ENCODE measurements around the gene AFF3.

Gene AFF3

DNA sequence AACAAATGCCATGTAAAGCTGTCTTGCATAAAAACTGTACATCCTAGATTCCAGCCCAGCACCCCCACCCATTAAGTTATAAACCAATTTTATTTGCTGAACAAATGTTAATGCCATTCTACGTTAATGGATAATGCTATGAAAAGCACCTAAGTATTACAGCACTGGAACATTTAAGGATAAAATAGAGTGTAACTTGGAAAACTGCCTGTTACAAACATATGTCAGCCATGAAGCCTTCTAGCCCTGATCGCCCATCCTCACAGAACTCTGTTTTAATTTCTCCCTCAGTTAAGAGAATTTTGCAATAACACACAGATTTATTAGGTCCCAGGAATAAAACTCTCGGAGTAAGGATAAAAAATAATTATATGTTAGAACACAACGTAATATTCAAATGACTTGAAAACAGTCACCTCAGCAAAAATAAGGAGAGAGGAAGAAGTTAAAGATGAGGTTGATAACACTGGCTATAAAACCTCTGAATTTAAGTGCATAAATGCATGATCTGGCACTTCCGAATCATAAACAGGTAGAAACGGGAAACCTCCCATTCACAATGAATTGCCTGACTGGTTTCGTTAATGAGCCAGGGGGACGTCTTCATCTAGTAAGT is 308.7 kb downstream of the AFF3 start:
- no peak for FAIRE-seq
- DNase-seq (ENCODE audit: low spot score): no peak

DNA sequence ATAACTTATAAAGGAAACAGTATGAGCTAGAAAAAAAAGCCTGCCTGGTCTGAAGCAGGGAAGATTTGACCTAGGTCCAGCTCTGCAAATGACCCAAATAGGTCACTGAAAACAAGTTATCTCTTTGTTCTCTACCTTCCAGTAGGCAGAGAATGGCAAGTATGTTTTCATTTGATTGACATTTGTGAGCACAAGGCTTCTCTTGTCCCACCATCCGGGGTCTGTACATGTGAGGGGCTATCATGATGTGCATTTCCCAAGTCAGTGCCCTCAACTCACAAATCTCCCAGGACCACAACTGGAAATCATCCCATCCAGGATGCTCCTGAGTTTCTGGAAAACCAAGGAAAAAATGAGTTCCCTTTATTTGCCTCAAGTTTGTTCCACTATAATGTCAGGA is 309.5 kb downstream of the AFF3 start:
- FAIRE-seq (no peak), DNase-seq (ENCODE audit: low spot score) (no peak)

DNA sequence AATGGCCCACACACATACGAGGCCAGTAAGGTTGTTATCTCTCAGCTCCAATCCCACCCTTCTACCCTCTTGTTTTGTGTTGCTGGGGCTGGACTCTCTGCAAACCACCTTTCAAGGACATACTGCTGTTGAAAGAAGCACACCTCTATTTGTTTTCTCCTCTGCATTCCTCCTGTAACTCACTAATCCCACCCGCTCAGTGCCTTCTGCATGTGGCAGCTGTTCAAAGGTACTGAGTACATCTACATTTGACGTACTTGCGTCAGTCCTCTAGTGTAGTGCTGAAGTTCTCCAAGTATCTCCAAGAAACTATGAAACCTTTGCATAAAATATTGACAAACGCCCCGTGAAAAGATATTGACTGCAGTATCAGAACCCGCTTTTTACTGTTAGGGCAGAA is 310.6 kb downstream of the AFF3 start:
- FAIRE-seq (no peak), DNase-seq (ENCODE audit: low spot score) (no peak)

DNA sequence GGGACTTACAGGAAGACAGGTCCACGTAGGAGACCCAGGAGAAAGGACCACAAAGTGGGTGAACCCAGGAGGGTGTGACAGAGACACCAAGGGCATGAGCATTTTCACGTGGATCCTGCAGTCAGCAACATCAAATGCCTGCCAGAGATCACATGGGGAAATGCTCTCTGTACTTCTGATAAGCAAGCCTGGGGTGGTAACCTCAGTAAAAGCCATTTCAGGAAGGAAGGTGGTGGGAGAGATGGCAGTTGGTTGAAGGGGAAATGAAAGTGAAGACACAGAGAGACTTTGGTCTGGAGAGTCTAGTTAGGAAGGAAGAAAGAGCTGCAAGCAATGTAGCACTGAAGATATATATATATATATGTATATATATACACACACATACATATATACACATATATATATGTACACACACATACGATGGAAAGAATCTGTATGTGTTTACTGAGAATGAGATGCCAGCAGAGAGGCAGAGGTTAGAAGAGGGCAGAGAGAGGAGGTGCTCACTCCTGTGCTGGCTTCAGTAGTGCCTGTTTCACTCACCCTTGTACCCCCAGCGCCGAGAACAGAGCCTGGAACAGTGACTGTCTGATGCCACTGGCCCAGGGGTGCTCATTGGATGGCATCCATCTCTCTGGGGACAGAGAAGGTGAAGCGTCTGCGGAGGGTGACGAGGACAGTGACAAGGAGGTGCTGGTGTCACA is 314.9 kb downstream of the AFF3 start:
- DNase-seq (ENCODE audit: low spot score) (no peak), FAIRE-seq (no peak)

DNA sequence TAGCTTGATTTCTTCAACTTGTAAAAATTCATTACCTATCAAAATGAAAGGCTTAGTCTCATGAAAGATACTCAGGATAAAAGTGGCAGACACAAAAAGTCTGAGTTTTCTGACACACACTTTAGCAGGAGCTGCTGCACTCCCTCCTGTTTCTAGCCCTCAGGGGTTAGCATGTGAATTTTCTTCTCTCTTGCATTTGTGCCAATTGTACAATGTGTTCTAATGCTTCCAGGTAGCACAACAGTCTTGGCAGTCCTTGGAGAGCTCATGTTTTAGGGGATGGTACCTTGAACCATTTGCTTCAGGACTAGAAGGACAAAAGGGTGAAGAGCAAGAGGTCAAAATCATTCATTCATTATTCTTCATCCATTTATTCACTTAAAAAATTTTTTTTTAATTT is 316.8 kb downstream of the AFF3 start:
- DNase-seq (ENCODE audit: low spot score): no peak
- no peak for FAIRE-seq

DNA sequence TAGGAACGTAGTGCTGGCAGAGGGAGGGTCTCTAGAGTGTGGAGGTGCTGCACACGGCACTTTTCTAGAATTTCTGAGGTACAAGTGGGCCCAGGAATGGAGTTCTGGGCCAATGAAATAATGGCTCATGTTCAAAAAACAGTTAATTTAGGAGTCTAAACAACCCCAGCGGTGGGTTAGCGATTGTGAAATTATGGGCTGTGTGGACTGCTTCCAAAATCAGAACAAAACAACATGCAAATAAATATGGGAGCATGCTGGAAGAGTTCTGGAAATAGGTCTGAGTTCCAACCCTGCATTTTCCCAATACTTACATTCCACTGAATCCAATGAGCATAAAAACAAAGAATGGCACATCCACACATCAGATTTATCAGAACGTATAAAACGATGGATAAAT is 317.6 kb downstream of the AFF3 start:
- FAIRE-seq (no peak), DNase-seq (ENCODE audit: low spot score) (no peak)

DNA sequence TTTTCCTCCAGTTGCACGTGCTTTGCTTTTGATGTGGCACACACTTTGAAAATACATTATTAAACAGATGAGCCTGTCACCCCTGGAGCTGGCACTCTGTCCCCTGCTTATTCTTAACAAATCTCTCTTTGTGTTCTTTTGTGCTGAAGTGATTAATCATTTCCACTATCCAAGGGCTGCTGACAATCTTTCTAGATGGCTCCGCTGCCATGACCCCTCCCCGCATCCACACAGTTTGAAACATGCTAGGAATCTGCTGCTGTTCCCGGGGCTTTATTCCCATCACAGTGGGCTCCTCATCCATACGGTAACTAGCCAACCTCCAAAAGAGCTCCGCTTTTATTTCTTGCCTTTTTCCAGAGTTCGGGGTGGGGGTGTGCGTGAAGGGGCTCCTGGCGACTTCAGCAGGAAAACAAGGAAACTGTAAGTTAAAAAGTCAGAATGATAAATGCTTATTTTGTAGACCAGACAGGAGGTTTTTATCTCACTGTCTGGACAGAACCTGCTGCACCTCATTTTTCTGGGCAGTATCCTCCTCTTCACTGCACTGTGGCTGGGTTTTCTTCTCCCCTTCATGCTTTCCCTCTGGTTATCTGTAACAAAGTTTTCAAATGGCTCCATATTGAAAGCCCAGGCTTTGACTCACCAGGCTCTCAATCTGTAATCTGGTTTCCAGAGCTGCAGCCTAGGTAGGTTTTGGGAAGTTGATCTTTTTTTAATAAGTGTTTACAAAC is 319.7 kb downstream of the AFF3 start:
- DNase-seq (ENCODE audit: low spot score) (no peak), FAIRE-seq (no peak)

DNA sequence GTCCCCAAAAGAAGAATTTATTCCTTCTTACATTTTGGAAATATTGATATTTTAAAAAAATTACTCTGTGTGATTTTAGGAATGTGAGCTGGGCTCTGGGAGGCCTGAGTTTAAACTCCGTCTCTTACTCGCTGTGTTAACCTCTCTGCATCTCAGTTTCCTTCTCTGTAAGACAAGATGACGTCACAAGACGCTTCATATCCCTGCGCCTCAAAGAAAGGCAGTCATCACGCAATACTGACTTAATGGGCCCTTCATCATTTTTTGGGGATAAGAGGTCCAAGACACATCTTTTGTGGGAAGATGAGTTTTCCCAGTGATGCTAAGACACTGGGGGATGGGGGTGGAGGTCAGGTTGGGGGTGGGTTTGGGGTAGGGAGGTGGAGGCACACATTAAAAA is 320.4 kb downstream of the AFF3 start:
- DNase-seq (ENCODE audit: low spot score) (no peak), FAIRE-seq (no peak)

DNA sequence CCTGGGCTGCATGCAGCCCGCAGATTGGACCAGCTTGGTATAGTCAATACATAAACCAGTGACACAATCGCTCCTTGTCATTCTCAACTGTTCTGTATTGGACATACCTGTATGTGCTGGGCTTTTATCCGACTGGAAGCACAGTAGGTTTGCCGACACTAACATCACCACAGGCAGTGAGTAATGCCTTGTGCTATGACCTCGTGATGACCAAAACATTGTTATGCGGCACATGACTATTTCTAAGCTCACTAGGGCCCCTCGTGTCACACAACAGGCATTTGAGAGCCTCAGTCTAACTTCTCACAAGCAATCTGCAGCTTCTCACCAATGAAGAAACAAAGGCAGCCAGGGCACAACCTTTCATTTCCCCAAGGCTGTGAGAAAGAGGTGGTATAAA is 320.8 kb downstream of the AFF3 start:
- FAIRE-seq: peak; percentile 97
- peak; percentile 61 for DNase-seq (ENCODE audit: low spot score)

DNA sequence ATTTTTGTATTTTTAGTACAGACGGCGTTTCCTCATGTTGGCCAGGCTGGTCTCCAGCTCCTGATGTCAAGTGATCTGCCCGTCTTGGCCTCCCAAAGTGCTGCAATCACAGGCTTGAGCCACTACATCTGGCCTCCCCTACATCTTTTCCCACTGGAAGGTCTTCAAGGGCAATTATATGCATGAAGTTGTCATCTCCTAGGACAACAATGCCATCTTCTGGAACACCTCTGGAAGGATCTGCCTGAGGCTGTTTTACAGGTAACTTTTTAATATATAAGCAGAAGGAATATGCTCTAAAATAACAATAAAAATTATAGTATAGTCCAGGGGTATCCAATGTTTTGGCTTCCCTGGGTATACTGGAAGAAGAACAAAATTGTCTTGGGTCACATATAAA is 321.4 kb downstream of the AFF3 start:
- DNase-seq (ENCODE audit: low spot score) (no peak), FAIRE-seq (no peak)

DNA sequence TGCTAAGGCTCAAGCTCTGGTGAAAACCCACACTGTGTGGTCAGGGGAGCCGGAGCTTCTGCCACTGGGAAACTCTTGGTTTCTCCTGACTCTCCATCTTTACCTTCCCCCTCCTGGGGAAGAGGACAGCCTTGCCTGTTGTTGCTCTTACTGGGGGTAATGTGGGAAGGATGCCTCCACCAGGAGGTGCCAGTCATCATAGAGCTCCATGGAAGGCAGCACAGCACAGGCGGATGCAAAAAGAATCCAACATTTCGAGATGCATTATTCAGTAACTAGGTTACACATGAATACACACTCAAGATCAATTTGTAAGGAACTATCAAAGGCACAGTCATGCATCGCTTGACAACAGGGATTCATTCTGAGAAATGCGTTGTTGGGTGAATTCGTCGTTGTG is 322.6 kb downstream of the AFF3 start:
- FAIRE-seq (no peak), DNase-seq (ENCODE audit: low spot score) (no peak)

DNA sequence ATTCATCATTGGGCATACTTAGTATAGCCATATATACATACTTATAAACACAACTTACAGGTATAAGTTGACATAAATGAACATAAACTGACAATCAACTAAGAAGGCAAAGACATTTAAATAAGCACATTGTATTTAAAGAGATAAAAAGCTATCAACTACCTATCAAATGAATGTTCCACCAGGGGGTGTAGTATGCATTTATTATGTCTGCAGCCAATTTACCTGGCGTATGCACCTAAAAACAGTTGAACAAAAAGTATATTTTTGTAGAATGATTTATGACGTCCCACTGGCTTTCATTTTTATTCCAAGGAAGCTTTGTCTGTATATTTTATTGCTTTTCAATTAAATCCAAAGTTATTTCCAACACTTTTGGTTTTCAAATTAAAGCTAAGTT is 323.5 kb downstream of the AFF3 start:
- FAIRE-seq: no peak

DNA sequence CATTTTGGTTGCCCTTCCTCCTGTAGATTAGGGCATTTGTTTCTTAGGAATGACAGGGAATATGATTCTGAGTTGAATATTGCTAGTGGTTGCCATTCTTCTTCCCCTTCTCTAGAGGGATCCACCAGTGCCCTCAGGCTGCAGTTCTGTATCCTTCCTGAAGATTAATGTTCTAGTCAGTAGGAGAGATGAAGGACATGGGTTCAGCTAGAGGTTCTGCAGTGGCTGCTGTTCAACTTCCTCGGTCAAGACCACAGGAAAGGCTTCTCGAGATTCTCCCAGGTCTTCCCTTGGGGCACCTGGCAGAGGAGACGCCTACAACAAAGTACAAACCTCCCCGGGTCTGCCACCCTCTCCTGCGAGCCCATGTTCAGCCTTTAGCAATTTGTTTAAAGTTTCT is 325.5 kb downstream of the AFF3 start:
- FAIRE-seq: peak; percentile 61

More for the DNA sequence above, 323.5 kb downstream of the AFF3 start:
- DNase-seq (ENCODE audit: low spot score): no peak

DNA sequence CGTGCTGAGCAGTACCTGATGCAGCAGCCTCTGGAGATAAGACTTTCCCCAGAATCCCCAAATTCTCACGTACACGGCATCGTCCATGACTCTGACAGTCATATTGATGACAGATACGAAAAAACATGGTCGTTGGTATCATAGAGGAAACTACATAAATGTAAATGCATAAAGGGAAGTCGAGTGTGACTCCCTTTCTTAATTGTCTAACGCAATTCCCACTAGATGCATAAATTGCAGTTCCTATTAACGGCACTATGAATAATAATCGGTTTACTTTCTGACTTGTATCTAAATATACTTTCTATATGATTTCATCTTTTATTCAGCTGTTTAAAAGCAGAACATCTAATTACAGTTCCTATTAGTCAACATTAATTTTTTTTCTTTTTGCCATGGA is 330.0 kb downstream of the AFF3 start:
- DNase-seq (ENCODE audit: low spot score) (no peak), FAIRE-seq (no peak)

More for the DNA sequence above, 325.5 kb downstream of the AFF3 start:
- no peak for DNase-seq (ENCODE audit: low spot score)

DNA sequence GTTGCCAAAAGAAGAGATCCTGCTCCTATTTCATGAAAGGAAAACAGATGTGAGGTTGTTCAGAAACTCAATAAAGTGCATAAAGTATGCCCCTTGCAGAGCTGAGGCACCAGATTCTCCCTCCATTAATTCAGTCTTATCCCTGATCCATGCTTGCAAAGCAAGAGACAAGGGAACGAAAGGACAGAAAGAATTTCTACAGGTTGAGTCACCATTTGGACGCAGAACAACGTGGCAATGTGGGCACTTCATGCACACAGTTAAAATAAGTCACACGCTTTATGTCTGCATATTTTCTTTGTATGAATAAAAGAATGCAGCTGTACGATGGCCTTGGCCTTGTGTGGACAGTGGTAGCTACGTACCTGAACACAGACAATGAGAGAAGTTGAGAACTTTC is 330.8 kb downstream of the AFF3 start:
- DNase-seq (ENCODE audit: low spot score) (peak; percentile 67), FAIRE-seq (peak; percentile 93)

DNA sequence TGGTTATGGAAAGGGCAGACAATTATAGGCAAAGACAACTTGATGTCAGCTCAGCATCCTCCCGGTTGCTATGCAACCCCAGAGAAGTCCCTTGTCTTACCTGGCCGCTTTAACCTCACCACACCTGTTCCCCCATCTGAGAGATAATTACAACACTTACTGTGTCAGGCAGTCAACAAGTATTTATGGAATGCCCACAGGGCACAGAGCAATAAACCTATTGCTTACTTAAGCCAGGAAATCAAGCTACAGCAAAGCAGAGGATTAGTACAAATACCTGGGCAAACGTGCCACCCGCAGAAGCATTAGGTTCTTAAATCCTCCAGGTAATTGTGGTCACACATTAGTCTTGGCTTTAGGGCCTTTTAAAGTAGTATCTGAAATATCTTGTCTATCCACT is 332.2 kb downstream of the AFF3 start:
- FAIRE-seq (no peak), DNase-seq (ENCODE audit: low spot score) (no peak)

DNA sequence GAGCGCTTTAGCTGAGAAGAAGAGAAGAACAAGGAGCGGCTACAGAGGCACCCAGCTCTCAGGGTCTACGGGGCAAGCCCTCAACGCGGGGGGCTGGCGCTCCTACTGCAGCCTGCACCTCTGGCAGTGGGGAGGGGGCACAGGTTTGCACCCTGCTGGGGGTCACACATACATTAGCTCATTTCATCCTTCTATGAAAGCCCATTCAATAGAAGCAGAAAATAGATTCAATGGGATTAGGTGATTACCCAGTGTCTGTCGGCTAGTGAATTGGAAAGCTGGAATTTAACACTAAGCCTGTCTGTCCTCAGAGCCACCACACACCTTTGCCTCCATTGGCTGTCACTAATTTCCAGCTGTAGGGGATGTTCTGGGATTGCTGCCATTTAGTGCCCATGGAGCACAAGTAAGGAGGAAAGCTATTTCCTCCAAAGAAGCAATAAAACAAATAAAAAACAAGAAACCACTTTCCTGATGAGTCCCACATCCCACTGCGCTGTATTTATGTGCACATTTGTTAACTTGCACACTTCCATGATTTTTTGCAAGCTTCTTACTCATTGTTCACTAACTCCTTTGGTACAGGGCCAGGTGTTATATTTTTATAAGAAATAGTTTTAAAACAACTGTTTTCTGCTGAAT is 333.0 kb downstream of the AFF3 start:
- DNase-seq (ENCODE audit: low spot score): no peak
- FAIRE-seq: no peak

DNA sequence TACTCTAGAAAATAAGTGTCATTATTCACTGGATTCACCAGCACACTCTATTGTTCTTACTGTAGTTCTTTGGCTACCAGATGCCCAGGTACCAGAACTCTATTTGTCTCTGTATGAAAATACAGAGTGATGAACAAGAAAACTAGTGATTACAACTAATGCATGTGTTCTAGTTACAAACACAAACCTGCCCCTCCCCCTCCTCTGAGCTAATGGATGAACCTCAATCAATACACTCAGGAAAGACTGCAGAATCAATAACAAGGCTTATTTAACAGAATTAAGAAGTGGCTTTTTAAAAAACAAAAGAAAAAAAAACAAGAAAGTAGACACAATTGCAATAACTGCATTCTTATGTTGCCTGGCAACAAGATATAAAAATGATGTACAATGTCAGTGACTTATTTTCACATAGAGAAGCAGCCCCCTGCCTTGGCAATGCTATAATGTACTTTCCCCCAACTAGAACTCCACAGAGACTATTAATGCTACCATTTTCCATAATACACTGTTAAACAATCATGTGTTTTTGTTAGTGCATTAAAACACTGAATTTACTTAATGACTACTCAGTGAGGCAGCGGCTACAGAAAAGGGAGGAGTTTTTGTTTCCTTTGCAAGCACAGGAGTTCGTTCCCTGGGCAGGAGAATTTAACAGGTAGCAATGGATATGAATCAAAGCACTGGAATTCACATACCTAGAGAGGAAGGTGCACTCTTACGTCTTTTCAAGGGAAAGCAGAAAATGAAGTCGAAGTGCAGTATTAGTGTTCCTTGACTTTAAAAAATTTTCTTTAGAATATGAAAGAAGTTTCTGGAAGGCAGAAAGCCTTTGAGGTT is 333.8 kb downstream of the AFF3 start:
- DNase-seq (ENCODE audit: low spot score): no peak
- FAIRE-seq: no peak

DNA sequence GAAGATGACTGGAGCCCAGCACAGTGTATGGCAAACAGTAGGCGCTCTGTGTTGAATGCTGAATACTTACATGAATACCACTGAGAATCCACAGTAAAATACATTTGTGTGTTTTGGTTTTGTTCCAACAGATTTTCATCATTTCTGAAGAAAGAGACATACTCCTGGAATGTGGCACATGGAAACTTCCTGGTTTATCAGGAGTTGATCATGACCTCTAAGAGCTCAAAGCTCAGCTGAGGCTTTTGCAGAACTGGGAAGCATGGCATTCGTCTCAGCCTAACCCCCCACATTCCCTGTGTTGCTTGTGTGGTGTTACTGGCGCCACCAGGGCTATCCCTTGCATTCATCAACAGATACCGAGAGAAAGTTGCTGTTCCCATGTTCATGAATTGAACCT is 335.6 kb downstream of the AFF3 start:
- DNase-seq (ENCODE audit: low spot score): peak; percentile 36
- no peak for FAIRE-seq

DNA sequence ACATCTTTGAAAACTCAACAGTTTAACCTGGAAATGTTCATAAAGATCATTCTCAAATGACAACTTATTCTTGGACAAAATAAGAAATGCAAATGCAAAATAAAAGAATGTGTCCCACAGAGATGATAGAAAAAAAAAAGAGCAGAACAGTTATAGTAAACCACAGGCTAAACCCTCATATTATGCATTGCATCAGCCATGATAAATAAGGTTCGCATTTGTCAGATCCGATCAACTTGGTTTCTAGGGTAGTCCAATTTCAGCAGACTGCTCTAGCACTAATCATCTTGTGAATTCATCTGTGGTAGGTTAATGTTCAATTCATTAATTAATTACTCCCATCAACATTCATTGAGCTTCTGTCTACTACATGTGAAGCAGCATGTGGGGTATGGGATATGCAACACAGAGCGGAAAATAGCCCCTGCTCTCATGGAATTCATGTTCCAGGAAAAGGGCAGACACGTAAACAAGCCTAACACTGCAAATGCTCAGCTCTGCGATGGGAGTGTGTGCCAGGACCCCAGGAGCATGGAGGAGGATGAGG is 336.4 kb downstream of the AFF3 start:
- no peak for DNase-seq (ENCODE audit: low spot score)
- no peak for FAIRE-seq

DNA sequence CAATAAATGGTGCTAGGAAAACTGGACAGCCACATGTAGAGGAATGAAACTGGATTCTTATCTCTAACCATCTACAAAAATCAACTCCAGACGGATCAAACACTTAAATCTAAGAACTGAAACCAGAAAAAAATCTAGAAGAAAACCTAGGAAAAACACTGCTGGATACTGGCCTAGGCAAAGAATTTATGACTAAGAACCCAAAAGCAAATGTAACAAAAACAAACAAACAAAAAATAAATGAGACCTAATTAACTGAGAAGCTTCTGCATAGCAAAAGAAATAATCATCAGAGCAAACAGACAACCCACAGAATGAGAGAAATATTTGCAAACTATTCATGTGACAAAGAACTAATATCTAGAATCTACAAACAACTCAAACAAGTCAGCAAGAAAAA is 338.5 kb downstream of the AFF3 start:
- DNase-seq (ENCODE audit: low spot score) (no peak), FAIRE-seq (no peak)
